Esophagus squamous epithelium (tissue), 4 donors: Measurements from ENCODE around the gene RREB1.

Experiments used
- CTCF ChIP-seq, 6 experiments: fragments of 450-650 bp in 4 of 6; fragments of 200-600 bp in 2 of 6; sonication (generic) in 2 of 6; IDR thresholded peaks; one replicate each; pipeline ENCODE4 v1.5.1; 2016 to 2019; ENCODE audit warnings: antibody characterized with exemption in 6 of 6, mild to moderate bottlenecking in 4 of 6, moderate library complexity in 4 of 6
- POLR2A ChIP-seq, 4 donors: fragments of 450-650 bp; IDR thresholded peaks; one replicate each; pipeline ENCODE4 v1.6.1; 2017; ENCODE audit warnings: antibody characterized with exemption in 4 of 4, mild to moderate bottlenecking in 4 of 4, moderate library complexity in 3 of 4

DNA sequence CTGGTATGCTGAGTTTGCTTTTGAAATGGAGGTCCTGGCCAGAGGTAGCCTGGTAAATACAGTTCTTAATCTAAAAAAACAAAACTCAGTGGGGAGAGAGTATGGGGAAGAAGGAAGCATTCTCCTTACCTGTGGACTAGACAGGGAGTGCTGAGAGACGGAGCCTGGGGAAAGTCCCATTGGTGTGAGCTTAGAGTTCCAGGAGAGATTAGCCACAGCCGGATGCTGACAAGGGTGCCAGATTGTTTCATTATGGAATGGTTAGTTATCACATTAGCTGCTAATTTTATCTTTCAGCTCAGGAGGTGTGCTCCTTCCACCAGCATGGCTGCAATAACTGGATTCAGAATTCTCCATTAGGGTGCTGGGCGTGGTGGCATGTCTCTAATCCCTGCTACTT, 75.9 kb downstream of the RREB1 start:
- TF ChIP-seq CTCF (IDR thresholded peaks at IDR 0.05) (no peak), POLR2A (IDR thresholded peaks at IDR 0.05) (no peak)
